A673 (cell line): ENCODE data around the gene EGFR.

Source experiments
- CTCF ChIP-seq: fragments of 300-800, 200-600 bp; sonication (generic); conservative IDR thresholded peaks from 2 replicates; pipeline ENCODE4 v1.5.1; 2017; ENCODE audit warnings: low read depth, mild to moderate bottlenecking, antibody characterized with exemption, low read length, moderate library complexity, mixed read lengths
- EZH2 ChIP-seq: fragments of 200-600 bp; sonication (generic); IDR thresholded peaks from 2 replicates; pipeline ENCODE4 v1.6.1; 2017; ENCODE audit warnings: borderline replicate concordance, low read depth, mild to moderate bottlenecking, mixed read lengths, antibody characterized with exemption, low read length; ENCODE audit not compliant: poor library complexity, severe bottlenecking

DNA sequence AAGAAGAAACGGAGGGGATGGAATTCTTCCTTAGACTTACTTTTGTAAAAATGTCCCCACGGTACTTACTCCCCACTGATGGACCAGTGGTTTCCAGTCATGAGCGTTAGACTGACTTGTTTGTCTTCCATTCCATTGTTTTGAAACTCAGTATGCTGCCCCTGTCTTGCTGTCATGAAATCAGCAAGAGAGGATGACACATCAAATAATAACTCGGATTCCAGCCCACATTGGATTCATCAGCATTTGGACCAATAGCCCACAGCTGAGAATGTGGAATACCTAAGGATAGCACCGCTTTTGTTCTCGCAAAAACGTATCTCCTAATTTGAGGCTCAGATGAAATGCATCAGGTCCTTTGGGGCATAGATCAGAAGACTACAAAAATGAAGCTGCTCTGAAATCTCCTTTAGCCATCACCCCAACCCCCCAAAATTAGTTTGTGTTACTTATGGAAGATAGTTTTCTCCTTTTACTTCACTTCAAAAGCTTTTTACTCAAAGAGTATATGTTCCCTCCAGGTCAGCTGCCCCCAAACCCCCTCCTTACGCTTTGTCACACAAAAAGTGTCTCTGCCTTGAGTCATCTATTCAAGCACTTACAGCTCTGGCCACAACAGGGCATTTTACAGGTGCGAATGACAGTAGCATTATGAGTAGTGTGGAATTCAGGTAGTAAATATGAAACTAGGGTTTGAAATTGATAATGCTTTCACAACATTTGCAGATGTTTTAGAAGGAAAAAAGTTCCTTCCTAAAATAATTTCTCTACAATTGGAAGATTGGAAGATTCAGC lies 187.6 kb downstream of the EGFR start:
- TF ChIP-seq CTCF = no peak
- TF ChIP-seq EZH2 = no peak
